GM21367 (cell line): ENCODE results near the gene SMAD7.

Experiments
- ATAC-seq: cut with Tn5 transposase; IDR thresholded peaks from one replicate; pipeline ENCODE4 v1.9.1; 2021; ENCODE audit not compliant: unreplicated experiment

SMAD7 gene

GRCh38 chr18:48950536-48951447 lies at the start of gene SMAD7:
SMAD7 (minus strand) TSS chr18:48950965; CDS start chr18:48950424, 541 bp downstream.
- ATAC-seq: no peak

- no peak for ATAC-seq
Observed at GRCh38 chr18:48999569-48999968, 48.8 kb upstream of the SMAD7 start.

DNA sequence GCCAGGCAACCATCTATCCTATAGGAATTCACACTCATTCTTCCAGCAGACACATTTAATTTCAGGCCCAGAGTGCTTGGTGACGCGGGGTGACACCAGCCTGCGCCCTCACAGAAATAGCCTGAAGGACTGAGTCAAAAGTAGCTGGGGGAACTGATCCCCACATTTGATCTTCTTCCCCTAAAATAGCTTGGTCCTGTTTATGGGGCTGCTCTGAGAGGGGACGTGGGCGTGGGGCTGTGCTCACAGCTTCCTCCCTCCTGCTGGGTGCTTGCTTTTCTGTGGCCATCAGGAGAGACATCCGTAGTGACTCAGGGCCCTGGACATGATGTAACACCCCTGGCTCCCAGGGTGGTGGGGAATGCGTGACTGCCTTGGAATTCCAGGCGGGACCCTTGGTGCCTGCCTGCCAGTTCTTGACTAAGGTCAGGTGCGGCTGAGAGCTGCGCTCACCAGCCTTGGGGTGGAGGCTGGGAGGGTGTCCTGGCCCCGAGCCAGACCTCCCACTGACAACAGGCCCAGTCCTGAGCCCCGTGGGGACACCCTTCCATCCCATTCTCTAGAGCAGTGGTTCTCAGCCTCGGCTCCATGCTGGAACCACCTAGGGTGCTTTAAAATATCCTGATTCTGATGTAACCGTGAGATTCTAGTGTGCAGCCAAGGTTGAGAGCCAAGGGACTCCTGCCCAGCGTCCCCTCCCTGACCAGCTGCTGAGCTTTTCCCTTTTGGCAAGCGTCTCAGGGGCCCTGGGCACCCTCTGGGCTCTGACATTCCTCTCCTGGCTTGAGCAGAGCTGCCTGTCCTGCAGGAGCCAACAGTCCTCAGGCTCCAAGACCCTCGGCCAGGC lies 47.4 kb upstream of the SMAD7 start:
- no peak for ATAC-seq

- no peak for ATAC-seq
Observed at GRCh38 chr18:48997681-48997984, 46.9 kb upstream of the SMAD7 start.

DNA sequence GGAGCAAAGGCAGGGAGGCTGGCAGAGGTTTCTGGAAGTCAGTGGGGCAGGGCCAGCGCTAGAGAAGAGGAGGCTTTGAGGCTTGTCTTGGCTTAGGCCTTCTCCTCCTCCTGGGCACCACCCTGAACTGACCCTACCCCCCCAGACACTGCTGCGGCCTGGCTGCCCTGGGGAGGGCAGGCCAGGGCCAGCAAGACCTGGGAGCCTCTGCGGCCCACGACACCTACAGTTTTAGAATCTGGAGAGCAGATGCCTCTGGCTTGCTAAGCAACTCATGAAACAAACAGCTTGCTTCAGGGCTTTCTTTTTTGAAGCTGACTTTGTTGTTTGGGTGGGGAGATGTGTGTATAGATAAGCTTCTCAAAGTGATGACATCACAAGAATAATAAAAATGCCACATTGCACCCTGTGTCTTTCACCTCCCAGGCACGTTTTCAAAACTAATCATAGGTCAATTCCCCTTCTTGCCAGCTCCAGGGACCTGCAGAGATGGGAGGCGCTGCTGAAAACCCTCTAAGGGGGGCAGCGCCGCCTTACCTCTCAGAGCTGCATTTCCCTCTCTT lies 46.2 kb upstream of the SMAD7 start:
- ATAC-seq: no peak

- ATAC-seq: no peak
Observed at GRCh38 chr18:48996041-48996440, 45.3 kb upstream of the SMAD7 start.

GRCh38 chr18:48994926-48995835 lies 44.4 kb upstream of the SMAD7 start:
- no peak for ATAC-seq

DNA sequence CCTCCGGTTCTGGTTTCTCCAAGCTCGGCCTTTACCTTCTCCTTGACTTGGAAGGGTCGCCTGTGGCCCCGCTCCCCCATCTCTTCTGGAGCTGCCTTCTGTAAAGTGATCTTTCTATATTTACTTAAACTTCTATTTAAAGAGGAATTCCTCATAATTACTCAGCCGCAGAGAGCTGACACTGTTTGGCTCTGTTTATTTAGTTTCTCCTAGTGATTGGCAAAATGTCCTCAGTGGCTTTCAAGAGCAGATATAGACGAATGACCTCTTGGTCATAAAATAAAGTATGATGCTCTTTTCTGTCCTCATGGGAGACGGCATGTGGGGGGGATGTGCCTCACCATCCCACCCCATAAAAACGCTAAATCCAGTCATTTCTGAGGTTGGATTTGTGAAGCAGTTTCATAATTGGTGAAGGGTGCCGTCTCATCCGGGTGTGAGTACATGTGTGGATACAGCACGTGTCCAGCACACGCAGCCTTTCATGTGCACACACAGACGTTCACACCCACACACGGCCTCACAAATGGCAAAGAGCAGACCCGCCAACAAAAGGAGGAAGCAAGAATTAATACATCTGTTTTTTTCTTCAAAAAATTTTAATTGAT lies 43.4 kb upstream of the SMAD7 start:
- no peak for ATAC-seq

DNA sequence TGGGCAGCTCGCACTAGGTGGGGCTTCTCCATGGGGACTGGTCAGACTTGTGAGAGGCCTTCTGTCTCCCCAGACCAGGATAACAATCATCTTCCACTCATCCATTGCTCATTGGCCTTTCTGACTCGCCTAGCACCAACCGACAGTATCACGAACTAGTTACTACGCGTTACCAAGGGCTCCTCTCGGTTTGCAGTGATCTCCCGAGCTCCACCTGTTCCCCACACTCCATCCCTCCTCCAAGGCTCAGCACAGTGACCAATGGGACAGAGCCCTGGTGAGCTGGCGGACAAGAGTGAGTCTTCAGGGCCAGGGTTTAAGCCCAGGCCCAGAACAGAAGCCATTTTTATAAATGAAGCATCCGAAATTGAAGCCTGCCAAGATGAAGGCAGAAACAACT lies 42.8 kb upstream of the SMAD7 start:
- no peak for ATAC-seq

DNA sequence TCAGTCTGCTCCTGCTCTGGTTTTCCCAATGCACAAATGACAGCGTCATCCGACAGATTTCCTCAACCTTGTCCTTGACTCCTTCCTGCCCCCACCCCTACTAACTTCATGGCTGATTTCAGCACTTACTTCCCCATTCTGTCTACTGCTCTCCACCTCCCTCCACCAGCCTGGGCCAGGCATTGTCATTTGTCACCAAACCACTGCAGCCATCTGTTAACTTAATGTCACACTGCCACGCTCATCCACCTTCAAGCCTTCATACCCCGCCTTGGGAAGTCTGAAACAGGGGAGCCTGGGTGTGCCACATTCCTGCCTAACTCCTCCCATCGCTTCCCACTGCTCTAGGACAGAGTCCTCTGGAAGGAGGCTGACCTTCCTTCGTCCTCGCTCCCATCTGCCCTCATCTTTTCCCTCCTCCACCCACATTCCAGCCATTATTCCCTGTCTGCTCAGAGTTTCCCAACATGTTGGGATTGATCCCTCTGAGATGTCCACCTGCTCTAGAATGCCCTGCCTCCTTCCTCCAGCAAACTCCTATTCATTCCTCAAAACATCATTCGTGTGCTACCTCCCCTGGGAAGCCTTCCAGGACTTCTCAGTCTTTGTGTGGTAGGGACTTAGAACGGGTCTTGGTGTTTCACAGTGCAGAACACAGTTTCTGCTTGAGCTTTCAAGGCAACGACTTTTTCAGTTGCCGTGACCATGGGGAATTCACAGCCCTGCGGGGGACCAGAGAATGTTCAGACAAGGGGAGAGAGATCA lies 42.2 kb upstream of the SMAD7 start:
- no peak for ATAC-seq

DNA sequence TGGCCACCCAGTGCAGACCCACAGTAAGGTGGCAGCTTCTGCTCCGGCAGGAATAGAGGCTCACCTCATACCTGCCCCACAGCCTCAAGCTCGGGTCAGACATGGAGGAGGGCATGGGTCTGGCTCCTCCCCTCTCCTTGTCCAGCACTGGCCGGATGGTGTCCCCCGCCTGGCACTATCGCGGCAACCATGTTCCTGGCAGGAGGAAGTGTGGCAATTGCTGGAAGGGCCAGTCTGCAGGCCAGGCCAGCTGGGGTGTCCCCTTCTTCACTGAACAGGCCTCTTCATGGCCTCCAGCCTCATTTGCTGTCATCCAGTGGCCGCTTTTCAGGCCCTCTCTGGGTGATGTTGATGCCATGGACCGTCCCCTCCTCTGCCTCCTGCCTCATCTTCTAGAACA lies 41.4 kb upstream of the SMAD7 start:
- ATAC-seq: no peak

GRCh38 chr18:48991676-48992075 lies 40.9 kb upstream of the SMAD7 start:
- no peak for ATAC-seq

GRCh38 chr18:48991319-48991660 lies 40.5 kb upstream of the SMAD7 start:
- no peak for ATAC-seq

GRCh38 chr18:48990481-48991318 lies 39.9 kb upstream of the SMAD7 start:
- ATAC-seq: no peak

GRCh38 chr18:48989304-48990303 lies 38.8 kb upstream of the SMAD7 start:
- ATAC-seq: no peak

- ATAC-seq: no peak
Observed at GRCh38 chr18:48988508-48989303, 37.9 kb upstream of the SMAD7 start.

- no peak for ATAC-seq
Observed at GRCh38 chr18:48987821-48988220, 37.1 kb upstream of the SMAD7 start.
